Measurements from ENCODE around the gene MACO1.

DNA sequence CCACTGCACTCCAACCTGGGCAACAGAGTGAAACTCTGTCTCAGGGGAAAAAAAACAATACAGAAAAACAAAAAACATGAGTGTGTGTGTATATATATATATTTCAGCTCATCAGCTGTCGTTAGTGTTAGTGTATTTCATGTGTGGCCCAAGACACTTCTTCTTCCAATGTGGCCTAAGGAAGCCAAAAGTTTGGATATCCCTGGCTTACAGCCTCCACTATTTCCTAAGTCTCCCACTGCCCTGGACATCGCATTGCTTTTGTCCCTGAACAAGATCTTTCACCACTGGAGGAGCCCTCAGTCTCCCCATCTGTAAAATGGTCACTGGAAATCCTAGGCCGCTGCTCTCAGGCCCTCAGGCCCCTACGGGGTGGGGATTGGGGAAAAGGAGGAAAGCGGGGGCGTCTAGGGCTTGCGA is 112.3 kb downstream of the MACO1 start:
- TF ChIP-seq SIN3A (IDR thresholded peaks at IDR 0.05; ENCODE audit: borderline replicate concordance, insufficient read depth, low read length) = no peak
- TF ChIP-seq POLR2AphosphoS5 (IDR thresholded peaks at IDR 0.05; ENCODE audit: low read depth, low read length) = no peak
- no peak for TF ChIP-seq REST (IDR thresholded peaks at IDR 0.05; ENCODE audit: insufficient read depth in 1 of 2, low read depth in 2 of 2, low read length in 2 of 2)
- TF ChIP-seq TAF1 (IDR thresholded peaks at IDR 0.05; ENCODE audit: borderline replicate concordance, insufficient read depth, low read length) = no peak

Measured in PFSK-1 (cell line).